Fibroblast of skin of left biceps (primary cell): Measurements from ENCODE around the gene ROBO4.

Experiments used
- DNase-seq, 2 experiments: peaks; one replicate each; pipeline ENCODE4 v3.0.0-alpha.2; 2013; ENCODE audit warnings: low read depth in 2 of 2

The ROBO4 gene

GRCh38 chr11:124890151-124890550 is 7.5 kb downstream of the ROBO4 start:
- DNase-seq: no peak

GRCh38 chr11:124889191-124890091 is 8.2 kb downstream of the ROBO4 start:
- no peak for DNase-seq

GRCh38 chr11:124887667-124888013 is 10.0 kb downstream of the ROBO4 start:
- DNase-seq: no peak

DNA sequence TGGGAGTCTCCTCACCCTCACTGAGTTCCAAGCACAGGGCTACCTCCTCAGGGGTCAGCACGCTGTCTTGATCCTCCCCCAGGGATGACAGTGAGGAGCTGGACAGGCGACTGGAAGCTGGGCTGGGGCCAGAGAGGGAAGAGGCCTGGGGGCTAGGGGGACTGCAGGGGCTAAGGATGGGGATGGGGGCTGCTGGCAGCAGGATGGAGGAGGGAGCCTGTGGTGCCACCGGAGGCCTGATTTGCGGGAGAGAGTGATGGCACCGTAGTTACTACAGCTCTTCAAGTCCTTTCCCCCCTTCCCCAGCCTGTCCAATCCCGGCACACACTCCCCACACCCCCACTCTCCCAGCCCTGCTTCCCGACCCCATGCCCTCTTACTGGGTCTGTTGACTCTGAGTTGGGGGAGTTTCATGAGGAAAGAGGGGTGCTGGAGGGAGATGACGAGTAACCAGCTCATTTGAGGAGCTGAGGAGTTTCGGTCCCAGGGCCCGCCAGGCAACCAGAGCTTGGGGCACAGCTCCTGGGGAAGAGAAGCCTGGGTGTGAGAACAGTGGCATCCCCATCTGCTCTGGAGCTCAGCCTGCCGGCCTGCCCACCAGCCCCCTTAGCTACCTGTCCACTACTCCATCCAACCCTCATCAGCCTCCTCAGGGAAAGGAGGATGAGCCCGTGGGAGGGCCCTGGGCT is 10.5 kb downstream of the ROBO4 start:
- no peak for DNase-seq

- DNase-seq: no peak
Observed at GRCh38 chr11:124886476-124886875, 11.2 kb downstream of the ROBO4 start.

GRCh38 chr11:124884869-124885479 is 12.7 kb downstream of the ROBO4 start:
- no peak for DNase-seq

DNA sequence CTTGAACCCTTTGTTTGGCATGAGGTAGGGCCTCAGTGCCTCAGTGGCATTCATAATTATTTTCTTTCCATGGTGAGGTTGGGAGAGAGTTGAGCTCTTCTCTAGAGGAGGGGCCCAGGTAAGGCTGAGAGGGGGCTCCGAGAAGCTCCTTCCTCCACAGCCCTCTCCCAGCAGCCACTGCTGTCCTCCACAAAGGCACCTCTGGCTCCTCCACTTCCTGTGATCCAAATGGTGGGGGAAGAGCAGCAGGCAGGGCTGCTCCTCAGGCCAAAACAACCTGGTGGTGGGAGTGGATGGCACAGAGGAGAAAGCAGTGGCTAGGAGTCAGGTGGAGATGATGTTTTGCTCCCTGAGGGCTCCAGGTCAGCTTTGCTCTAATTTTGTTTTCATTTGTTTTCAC is 13.3 kb downstream of the ROBO4 start:
- no peak for DNase-seq

GRCh38 chr11:124882339-124883071 is 15.2 kb downstream of the ROBO4 start:
- no peak for DNase-seq

DNA sequence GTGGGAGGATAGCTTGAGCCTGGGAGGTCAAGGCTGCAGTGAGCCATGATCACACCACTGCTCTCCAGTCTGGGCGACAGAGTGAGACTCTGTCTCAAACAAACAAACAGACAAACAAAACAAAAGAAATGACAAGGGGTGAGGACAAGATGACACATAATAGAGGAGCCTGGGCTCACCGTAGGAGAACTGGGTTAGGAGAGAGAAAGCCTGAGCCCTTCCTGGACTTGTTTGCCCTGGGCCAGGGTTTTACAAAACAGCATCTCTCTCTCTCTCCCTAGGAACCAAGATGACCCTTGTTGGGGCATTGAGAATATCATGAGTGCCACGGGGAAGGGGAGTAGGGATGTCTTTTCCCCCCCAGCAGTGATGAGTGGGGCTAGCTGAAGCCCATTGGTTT is 16.7 kb downstream of the ROBO4 start:
- DNase-seq: no peak

GRCh38 chr11:124880290-124880611 is 17.4 kb downstream of the ROBO4 start:
- no peak for DNase-seq

DNA sequence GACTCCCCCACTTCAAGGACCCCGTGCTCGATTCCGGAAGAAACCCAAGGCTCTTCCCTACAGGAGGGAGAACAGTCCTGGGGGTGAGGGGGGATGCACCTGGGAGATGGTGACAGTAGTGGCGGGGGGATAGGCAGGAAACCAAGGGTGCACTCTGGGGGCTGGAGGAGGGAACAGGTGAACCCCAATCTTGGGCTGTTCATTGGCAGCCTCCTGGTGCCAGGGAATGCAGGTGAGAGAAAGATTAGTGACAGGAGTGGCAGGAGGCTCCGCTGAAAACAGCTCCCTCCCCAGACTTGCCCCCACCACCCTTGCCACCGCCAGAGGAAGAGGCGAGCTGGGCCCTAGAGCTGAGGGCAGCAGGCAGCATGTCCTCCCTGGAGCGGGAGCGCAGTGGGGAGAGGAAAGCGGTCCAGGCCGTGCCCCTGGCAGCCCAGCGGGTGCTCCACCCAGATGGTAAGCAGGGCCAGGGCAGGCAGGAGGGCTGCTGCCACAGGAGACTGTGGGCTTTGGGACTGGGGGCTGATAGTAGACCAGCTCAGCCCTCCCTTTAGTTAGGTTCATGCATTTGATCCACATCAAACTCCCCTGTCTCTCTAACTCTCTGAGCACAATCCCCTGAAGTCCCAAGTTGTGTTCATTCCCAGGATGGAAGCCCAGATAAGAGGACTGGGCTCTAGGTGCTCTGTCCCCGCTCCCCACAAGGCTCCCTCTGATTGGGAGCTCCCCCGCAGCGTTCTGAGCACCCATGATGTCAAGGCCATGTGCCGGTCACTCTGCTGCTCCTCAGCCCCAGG is 18.0 kb downstream of the ROBO4 start:
- no peak for DNase-seq

GRCh38 chr11:124878759-124879492 is 18.7 kb downstream of the ROBO4 start:
- DNase-seq: no peak

GRCh38 chr11:124877910-124878758 is 19.5 kb downstream of the ROBO4 start:
- no peak for DNase-seq

DNA sequence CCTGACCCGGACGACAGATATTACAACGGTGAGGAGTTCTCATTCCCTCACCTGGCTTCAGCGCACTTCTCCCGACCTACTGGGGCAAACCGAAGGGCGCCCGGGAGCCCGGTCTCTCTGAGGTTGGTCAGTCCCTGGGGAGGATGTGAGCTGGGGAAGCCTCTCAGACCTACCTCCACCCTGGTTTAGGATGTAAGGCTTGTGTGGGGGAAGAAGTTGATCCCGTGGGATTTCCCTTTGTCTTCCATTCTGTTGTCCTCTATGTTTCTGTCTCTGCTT is 20.1 kb downstream of the ROBO4 start:
- no peak for DNase-seq

DNA sequence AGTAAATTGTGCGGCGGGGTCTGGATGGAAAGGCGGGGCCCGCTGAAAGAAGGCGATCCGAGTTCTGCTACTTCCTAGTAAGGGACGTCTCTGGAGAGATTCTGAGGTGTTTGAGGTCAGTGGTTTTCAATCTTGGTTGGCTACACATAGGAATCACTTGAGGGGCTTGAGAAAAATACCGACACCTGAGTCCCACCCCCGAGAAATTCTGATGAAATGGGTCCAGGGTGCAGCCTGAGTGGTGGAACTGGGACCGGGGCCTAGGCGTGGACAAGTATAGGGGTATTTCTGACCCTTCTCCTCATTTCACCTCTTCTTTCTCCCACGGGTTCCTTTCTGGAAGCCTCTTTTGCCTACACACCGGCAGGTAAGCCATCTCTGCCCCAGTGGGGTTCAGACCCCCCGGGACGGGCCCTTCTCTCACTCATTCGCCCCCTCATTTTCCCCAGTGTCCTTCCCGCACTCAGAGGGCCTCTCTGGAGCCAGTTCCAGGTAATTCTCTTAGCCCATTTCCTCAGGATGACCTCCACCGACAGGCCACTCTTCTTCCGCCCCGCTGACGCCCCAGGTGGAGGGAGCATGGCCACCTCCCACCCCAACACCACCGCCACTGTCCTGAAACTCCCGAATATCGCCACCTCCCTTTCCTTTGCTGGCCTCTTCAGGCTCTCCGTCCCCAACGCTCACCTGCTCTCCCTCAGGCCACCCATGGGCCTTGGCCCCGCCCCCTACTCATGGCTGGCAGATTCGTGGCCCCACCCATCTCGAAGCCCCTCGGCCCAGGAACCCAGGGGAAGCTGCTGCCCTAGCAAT is 20.6 kb downstream of the ROBO4 start:
- no peak for DNase-seq

GRCh38 chr11:124875943-124876817 is 21.5 kb downstream of the ROBO4 start:
- DNase-seq: peak; percentile 87 to 91

GRCh38 chr11:124875401-124875800 is 22.3 kb downstream of the ROBO4 start:
- no peak for DNase-seq

DNA sequence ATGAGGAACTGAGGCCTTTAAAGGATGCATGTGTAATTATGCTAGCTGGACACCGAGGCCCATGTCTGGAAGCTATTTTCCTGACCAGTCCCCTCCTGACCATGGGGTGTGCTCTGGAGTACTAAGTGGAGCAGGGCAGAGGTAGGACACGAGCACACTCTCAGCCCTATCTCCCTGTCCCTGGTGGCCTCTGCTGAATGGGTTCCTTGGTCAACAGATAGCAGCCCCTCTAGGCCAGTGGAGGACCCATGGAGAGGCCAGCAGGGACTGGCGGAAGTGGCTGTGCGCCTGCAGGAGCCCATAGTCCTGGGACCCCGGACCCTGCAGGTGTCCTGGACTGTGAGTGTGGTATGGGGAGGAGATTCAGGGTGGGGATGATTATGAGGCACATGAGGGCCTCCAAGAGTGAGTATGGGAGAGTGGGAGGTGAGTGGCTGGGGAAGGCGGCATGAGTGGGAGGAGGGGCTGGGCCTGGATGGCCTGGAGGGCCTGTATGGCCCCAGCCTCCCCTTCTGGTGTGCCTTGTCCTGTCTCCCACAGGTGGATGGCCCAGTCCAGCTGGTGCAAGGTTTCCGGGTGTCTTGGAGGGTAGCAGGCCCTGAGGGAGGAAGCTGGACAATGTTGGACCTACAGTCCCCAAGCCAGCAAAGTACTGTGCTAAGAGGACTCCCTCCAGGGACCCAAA is 23.0 kb downstream of the ROBO4 start:
- no peak for DNase-seq
